CD4-positive, alpha-beta T cell treated with Interleukin-21 for 1 hour (primary cell): ENCODE results near the gene SLC22A23.

Experiments
- DNase-seq: peaks from one replicate; pipeline ENCODE4 v3.0.0-alpha.2; 2020

The SLC22A23 gene

GRCh38 chr6:3350252-3350796 lies 106.5 kb downstream of the SLC22A23 start:
- no peak for DNase-seq

GRCh38 chr6:3349388-3350251 lies 107.2 kb downstream of the SLC22A23 start:
- no peak for DNase-seq

- no peak for DNase-seq
Observed at GRCh38 chr6:3348821-3349220, 108.0 kb downstream of the SLC22A23 start.

- no peak for DNase-seq
Observed at GRCh38 chr6:3347826-3348225, 109.0 kb downstream of the SLC22A23 start.

GRCh38 chr6:3347247-3347646 lies 109.6 kb downstream of the SLC22A23 start:
- no peak for DNase-seq

GRCh38 chr6:3346476-3346875 lies 110.4 kb downstream of the SLC22A23 start:
- DNase-seq = no peak

- no peak for DNase-seq
Observed at GRCh38 chr6:3345836-3346235, 111.0 kb downstream of the SLC22A23 start.

- DNase-seq = no peak
Observed at GRCh38 chr6:3343089-3343883, 113.6 kb downstream of the SLC22A23 start.

- no peak for DNase-seq
Observed at GRCh38 chr6:3341467-3341866, 115.4 kb downstream of the SLC22A23 start.

- DNase-seq = no peak
Observed at GRCh38 chr6:3340894-3341293, 116.0 kb downstream of the SLC22A23 start.

- no peak for DNase-seq
Observed at GRCh38 chr6:3340358-3340802, 116.5 kb downstream of the SLC22A23 start.

- no peak for DNase-seq
Observed at GRCh38 chr6:3339811-3340210, 117.0 kb downstream of the SLC22A23 start.

- no peak for DNase-seq
Observed at GRCh38 chr6:3337521-3338350, 119.1 kb downstream of the SLC22A23 start.

GRCh38 chr6:3336859-3337515 lies 119.9 kb downstream of the SLC22A23 start:
- no peak for DNase-seq

- no peak for DNase-seq
Observed at GRCh38 chr6:3336066-3336786, 120.6 kb downstream of the SLC22A23 start.

- DNase-seq = no peak
Observed at GRCh38 chr6:3335169-3335568, 121.7 kb downstream of the SLC22A23 start.

- no peak for DNase-seq
Observed at GRCh38 chr6:3334555-3334954, 122.3 kb downstream of the SLC22A23 start.

GRCh38 chr6:3333263-3333662 lies 123.6 kb downstream of the SLC22A23 start:
- no peak for DNase-seq

GRCh38 chr6:3331971-3332370 lies 124.9 kb downstream of the SLC22A23 start:
- no peak for DNase-seq

GRCh38 chr6:3331494-3331893 lies 125.4 kb downstream of the SLC22A23 start:
- no peak for DNase-seq

GRCh38 chr6:3330199-3330598 lies 126.7 kb downstream of the SLC22A23 start:
- DNase-seq = no peak
